Activated naive CD8-positive, alpha-beta T cell treated with anti-CD3 and anti-CD28 coated beads, Interleukin-2, amount 50 U/mL, for 16 hours (primary cell): ENCODE data around the gene PDCD4.
"Not testable (repeated sequence)": the region's sequence is repeated elsewhere in the genome, so short reads cannot be mapped to it uniquely, and the experiment has no call there.

ENCODE experiments used
- DNase-seq: peaks from one replicate; pipeline ENCODE4 v3.0.0-alpha.2; 2020; ENCODE audit warnings: low read depth, low spot score

PDCD4 gene

GRCh38 chr10:110861476-110861875 is 10.3 kb upstream of the PDCD4 start:
- DNase-seq, result no peak

DNA sequence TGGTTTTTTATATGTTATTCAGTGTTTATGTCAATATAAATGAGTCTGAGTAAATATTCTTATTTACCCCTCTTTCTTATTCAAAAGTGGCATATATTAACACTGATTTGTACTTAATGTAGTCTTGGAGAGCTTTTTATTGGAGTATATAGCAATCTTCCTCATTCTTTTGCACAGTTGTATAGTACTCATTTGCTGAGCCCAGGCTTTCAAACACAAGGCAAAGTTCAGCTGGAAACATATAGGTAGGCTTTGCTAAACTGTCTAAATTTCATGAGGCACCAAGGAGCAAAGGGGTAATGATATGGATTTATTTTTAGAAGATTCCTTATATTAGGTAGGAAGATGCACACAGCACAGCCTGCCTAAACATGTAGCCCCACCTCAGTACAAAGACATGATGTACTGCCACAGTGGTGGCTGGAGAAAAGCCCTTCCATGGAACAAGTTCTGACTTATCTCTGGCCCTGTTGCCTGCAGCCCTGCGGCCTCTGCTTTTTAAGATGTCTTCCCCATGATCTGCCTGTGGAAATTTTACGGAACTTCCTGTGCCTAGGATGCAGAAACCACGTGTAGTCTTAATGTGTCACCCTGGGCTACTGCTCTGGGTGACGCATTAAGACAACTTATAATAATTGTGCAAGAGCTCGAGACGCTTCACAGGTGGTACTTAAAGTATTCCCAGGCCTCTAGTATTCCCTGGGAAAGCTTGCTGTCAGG is 9.6 kb upstream of the PDCD4 start:
- DNase-seq, result no peak

DNA sequence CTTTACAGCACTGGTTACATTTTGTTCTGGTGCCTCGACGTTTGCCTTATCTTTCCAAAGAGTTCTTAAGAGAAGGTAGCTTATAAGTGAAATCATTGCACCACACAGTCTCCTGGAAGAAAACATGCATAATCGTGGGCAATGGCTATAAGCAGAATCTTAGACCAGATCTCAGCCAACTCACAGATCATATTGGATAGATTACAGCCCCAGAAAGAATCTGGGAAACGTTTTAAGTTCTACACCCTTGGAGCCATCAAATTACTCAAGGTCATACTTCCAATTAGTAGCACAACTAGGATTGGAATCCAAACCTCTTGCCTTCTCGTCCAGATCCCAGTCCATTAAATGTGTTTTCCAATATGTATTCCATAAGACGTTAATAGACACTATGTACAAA is 8.8 kb upstream of the PDCD4 start:
- no peak for DNase-seq

GRCh38 chr10:110863361-110863760 is 8.4 kb upstream of the PDCD4 start:
- no peak for DNase-seq

GRCh38 chr10:110863956-110864355 is 7.8 kb upstream of the PDCD4 start:
- no peak for DNase-seq

DNA sequence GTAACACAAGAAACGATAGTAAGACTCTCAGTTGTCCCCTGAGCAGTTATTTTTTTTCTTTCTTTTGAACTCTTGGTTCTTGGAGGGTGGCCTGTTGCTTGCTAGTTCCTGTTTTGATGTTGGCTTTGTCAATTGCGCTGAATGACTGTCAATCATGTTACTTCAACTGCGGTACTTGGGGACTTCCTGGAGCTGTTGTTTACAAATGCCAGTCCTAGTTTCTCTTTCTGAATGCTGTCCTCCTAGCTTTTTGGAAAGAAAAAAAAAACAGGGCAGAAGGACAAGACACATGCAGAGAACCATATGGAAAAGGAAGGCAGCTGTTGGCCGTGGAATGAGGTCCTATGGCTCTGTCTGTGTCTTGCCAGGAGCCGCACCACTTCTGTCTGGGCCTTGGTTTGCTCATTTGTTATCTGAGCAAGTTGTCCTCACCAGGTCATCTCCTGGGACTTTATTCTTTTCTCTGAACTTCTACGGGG is 7.0 kb upstream of the PDCD4 start:
- no peak for DNase-seq

GRCh38 chr10:110865186-110865808 is 6.4 kb upstream of the PDCD4 start:
- DNase-seq, result no peak

DNA sequence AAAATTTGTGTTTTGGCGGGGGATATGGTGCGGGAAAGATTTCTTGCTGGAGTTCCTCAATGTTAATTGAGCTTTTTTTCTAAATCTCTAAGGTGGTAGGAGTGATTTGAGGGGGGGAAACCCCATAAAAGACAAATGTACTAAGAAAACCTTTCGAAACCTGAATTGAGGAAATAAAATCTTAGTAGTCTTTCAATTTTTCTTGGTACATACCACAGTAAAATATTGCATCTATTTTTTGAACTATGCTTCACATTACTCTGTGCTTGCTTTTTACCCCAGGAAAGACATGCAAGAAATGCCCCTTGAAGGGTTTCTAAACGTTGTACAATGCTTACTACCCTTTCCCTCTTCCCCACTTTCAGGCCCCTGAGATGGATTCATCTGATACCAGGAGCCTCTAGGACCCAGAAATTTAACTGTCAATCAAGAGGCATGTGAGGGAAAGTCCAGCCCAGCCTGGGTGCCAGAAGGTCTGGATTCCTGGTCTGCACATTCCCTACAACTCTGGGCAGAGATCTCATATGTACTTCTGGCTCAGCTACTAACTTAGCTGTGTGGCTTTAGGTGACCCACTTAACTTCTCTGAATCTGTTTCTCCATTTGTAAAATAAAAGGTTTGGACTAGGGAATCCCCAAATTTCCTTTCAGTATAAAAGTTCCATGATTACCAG is 5.8 kb upstream of the PDCD4 start:
- no peak for DNase-seq

- DNase-seq, result not testable (repeated sequence)
These were observed 4.5 kb upstream of the PDCD4 start for GRCh38 chr10:110867011-110867806.

DNA sequence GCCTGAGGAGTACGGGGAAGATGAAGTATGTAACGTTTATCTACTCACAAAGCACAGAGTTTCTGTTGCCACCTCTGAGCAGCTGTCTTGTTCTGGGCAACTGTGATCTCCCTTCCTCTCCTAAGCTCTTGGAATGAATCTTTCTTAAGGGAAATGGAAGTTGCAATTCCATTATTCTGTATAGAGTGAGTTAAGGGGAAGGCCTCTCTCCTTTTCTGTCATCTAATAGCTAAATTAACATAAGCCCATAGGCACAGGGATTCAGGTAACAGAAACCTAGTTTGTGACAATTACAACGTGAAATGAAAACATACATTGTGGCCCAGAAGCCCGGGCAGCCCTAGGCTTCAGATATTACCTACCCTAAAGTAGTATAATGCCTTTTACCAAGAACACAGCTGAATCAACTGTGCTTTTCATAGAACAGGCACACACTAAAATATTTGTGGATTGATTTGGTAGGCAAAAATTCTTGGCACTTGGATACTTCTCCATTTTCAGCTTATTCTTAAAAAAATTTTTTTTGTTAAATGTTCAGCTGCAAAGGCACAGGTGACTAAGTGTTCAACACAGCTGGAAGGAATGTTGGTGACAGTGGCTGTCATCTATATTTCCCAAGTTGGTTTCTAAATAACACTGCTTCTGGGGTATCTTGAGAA is 3.8 kb upstream of the PDCD4 start:
- no peak for DNase-seq

DNA sequence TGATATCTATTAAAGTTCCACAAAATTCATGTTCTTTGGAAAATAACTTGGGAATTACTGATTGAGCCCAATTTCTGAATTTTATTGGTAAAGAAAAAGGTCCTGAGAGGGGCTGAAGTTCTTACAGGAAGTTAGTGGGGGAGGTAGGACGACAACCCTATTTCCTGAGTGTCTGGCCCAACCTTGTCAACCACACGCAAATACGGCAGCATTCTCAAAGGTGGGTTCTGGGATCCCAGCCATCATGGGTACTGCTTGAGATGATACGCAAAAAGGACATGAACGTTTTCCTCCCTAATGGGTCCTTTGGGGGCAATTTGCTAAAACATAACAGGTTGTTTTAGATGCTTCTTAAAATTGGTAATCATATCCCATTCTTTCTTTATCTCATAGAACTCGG is 2.7 kb upstream of the PDCD4 start:
- DNase-seq, result no peak

GRCh38 chr10:110870823-110871297 is 868 bp upstream of the PDCD4 start:
- no peak for DNase-seq

DNA sequence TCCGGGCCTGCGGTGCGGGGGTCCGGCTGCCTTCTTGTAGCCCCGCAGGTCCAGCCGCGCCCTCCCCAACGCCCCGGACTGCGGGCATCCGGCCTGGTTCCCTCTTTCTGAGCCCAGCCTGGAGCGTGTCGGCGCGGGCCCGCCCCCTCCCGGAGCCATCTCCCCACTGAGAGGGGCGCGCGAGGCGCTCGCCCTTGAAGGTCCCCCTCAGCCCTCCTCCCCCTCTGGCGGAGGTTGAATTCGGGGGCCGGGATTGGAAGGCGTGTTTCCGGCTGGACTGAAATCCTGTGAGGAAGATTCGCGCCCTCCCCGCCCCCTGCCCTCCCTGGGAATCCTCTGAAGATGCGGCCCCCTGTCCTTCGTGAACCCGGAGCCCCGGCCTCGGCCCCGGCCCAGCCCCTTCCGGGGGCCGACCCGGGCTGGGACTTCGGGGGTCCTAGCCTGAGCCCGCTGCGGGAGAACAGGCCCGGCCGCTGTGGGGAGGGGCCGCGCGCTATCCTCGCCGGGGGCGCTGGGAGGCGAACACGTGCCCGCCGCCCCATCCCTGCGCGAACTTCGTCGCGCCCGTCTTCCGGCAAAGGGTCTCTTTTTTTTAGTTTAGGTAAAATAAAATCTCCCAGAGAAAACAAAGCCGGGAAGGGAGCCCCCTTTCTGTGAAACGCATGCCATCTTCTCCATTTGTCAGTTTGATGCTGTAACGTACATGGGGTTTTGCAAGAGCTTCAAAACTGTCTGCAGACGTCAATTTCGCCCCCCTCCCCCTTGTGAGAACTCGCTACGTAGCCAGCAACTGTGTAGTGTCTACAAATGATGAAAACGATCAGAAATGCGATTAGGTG is 636 bp downstream of the PDCD4 start:
- DNase-seq, result peak; percentile 64

DNA sequence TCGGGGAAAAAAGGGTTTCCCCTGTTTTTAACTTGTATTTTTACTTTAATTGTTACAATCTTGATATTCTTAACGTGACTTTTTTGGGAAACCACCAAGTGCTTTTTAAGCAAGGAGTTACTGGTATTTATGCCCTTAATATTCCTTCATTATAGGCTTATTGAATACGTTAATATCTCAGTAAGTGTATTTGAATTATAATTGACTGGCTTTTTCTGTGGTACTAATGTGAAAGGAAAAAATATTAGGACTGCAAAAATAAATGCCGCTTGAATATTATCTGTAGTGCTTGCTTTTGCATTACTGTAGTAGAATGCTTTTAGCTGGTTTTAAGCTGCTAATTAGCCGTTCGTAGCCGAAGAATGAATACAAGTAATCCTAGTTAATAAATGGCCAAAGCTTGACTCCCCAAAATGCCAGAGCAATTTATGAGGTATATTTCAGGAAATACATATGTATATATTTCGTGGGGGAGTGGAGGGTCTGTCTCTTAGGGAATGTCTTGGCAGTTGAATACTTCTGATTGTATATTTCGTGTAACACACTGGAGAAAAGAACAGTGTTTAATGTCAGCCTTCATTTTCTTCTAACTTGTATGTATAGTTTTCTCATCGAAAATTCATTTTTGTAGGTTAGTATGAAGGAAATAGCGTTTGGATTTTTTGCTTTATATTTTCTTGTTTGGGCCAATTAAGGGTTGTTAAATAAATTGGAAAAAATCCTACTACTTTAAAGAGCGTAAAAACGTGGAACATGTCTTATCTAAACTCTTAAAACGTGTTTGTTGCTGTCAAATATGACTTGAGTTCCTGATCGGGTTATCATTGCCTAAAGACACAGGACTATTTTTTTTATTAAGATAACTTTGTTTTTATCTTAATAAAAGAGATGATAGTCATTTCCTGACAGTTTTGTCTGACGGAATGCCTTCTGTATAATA is 1.5 kb downstream of the PDCD4 start:
- DNase-seq, result no peak

GRCh38 chr10:110873951-110874350 is 2.2 kb downstream of the PDCD4 start:
- no peak for DNase-seq

- DNase-seq, result no peak
These were observed 4.3 kb downstream of the PDCD4 start for GRCh38 chr10:110876000-110876399.

GRCh38 chr10:110876788-110877187 is 5.1 kb downstream of the PDCD4 start:
- DNase-seq, result no peak

DNA sequence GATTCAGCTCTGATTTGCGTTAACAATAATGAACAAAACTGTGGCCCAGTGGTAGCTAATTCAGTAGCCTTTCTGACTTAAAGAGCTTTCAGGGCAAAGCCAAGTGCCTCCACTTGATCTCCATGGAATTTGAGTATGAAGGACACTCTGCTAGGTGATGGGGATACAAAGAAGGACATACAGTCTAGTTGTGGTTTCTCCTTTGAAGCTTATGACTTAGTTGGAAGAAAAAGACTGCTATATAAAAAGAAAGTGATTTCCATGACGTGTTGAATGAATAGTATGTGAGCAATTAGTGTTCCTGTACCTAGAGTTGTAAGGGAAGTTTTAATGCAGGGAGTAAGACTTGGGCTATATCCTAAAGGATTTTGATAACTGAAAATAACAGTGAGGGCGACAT is 8.3 kb downstream of the PDCD4 start:
- no peak for DNase-seq

DNA sequence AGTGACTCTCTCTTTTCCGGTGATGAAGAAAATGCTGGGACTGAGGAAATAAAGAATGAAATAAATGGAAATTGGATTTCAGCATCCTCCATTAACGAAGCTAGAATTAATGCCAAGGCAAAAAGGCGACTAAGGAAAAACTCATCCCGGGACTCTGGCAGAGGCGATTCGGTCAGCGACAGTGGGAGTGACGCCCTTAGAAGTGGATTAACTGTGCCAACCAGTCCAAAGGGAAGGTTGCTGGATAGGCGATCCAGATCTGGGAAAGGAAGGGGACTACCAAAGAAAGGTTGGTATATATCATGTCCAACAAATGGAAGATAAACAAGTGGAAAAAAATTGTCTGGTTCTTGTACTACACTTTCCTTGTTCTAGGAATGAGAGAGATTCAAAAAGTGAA is 9.5 kb downstream of the PDCD4 start:
- DNase-seq, result no peak
